Lower leg skin (tissue), 4 donors: ENCODE results near the gene NCOA1. TPM values are rescaled to one million over a fixed set of nuclear protein-coding genes. Genes with fewer than 3 reads are reported as not detected.

ENCODE experiments used
- DNase-seq, 2 donors: peaks; one replicate each; pipeline ENCODE4 v3.0.0-alpha.2; 2019; ENCODE audit warnings: low spot score in 2 of 2
- H3K4me3 ChIP-seq: fragments of 200-600 bp; sonication (generic); 2 replicates; pipeline ENCODE4 v1.5.1; 2017; ENCODE audit warnings: mild to moderate bottlenecking, low read depth; ENCODE audit not compliant: poor library complexity, severe bottlenecking
- CTCF ChIP-seq, 3 donors: fragments of 450-650 bp; IDR thresholded peaks; one replicate each; pipeline ENCODE4 v1.5.1; 2016; ENCODE audit warnings: antibody characterized with exemption in 3 of 3, mild to moderate bottlenecking in 3 of 3, moderate library complexity in 2 of 3
- POLR2A ChIP-seq, 2 donors: fragments of 450-650 bp; IDR thresholded peaks; one replicate each; pipeline ENCODE4 v1.6.1; 2016 to 2017; ENCODE audit warnings: antibody characterized with exemption in 2 of 2, mild to moderate bottlenecking in 1 of 2, moderate library complexity in 1 of 2
- WGBS, 2 donors: methylation state at CpG; one replicate each; pipeline ENCODE4 v1.1.5; 2018; 5-methylcytosine and 5-hydroxymethylcytosine counted together
- intact Hi-C: fragments of 100-400 bp; cut with DNase I; formaldehyde crosslinking; loops from one replicate; pipeline ENCODE4 v1.15.0; 2023; ENCODE audit warnings: low total_unique reads
- total RNA-seq, 4 donors: library from RNA; depleted of rRNA; stranded (reverse); fragments of >200 nt; gene quantifications; one replicate each; pipeline ENCODE4 v1.1.0, GENCODE V29; 2016

Gene NCOA1
- total RNA-seq, 4 donors from 2014 or later: 37.9 to 50.1 (median 45.0) TPM

- H3K4me3 ChIP-seq: no peak overlapping the region
- intact Hi-C loops: no loop called here
- no peak for DNase-seq
- 97 to 98% methylated on average over 1 of the region's 1 CpG for WGBS, 2 donors
- TF ChIP-seq POLR2A (IDR thresholded peaks at IDR 0.05) (no peak), CTCF (IDR thresholded peaks at IDR 0.05) (no peak)
These were observed 240.9 kb downstream of the NCOA1 start for GRCh38 chr2:24731923-24732322.

GRCh38 chr2:24734741-24735140 lies 243.7 kb downstream of the NCOA1 start:
- WGBS, 2 donors: 95 to 96% methylated on average over 2 of the region's 2 CpGs
- no peak for TF ChIP-seq POLR2A (IDR thresholded peaks at IDR 0.05)
- TF ChIP-seq CTCF (IDR thresholded peaks at IDR 0.05): no peak
- intact Hi-C loops: no loop called here
- no peak for DNase-seq
- H3K4me3 ChIP-seq: no peak overlapping the region

GRCh38 chr2:24739354-24740025 lies 248.4 kb downstream of the NCOA1 start:
- WGBS, 2 donors: 83 to 92% methylated on average over 7 of the region's 7 CpGs
- intact Hi-C loops: no loop called here
- DNase-seq: no peak
- H3K4me3 ChIP-seq: no peak overlapping the region
- TF ChIP-seq CTCF (IDR thresholded peaks at IDR 0.05): no peak
- no peak for TF ChIP-seq POLR2A (IDR thresholded peaks at IDR 0.05)

GRCh38 chr2:24740142-24740541 lies 249.1 kb downstream of the NCOA1 start:
- WGBS, 2 donors: 85 to 86% methylated on average over 1 of the region's 1 CpG
- DNase-seq: no peak
- TF ChIP-seq CTCF (IDR thresholded peaks at IDR 0.05): no peak
- TF ChIP-seq POLR2A (IDR thresholded peaks at IDR 0.05): no peak
- intact Hi-C loops: no loop called here
- H3K4me3 ChIP-seq: no peak overlapping the region

- no peak for TF ChIP-seq CTCF (IDR thresholded peaks at IDR 0.05)
- no peak for TF ChIP-seq POLR2A (IDR thresholded peaks at IDR 0.05)
- intact Hi-C loops: no loop called here
- WGBS, 2 donors: 74 to 77% methylated on average over 1 of the region's 1 CpG
These were observed 251.7 kb downstream of the NCOA1 start for GRCh38 chr2:24742730-24743129.

GRCh38 chr2:24743924-24744323 lies 252.9 kb downstream of the NCOA1 start:
- 60 to 69% methylated on average over 3 of the region's 3 CpGs for WGBS, 2 donors
- intact Hi-C loops: no loop called here
- no peak for DNase-seq
- no peak overlapping the region for H3K4me3 ChIP-seq
- TF ChIP-seq POLR2A (IDR thresholded peaks at IDR 0.05) (no peak), CTCF (IDR thresholded peaks at IDR 0.05) (no peak)

More at GRCh38 chr2:24742730-24743129, 251.7 kb downstream of the NCOA1 start:
- no peak for DNase-seq
- no peak overlapping the region for H3K4me3 ChIP-seq
